H9 (cell line): ENCODE results near the gene ARPC1B. TPM values are rescaled to one million over a fixed set of nuclear protein-coding genes. Genes with fewer than 3 reads are reported as not detected.
"Not testable (repeated sequence)": the region's sequence is repeated elsewhere in the genome, so short reads cannot be mapped to it uniquely, and the experiment has no call there.

ENCODE experiments used
- DNase-seq: peaks from one replicate; pipeline ENCODE4 v3.0.0-alpha.2; 2017
- H2AFZ ChIP-seq: one replicate; pipeline ENCODE4 v1.6.1; 2013; ENCODE audit warnings: mild to moderate bottlenecking, low read length, control low read depth, moderate library complexity
- H2AK5ac ChIP-seq: 2 replicates; pipeline ENCODE4 v1.6.1; 2013; ENCODE audit warnings: low read length, control low read depth, mixed read lengths; ENCODE audit not compliant: insufficient read length
- H2BK120ac ChIP-seq: one replicate; pipeline ENCODE4 v1.6.1; 2013; ENCODE audit warnings: low read depth, mild to moderate bottlenecking, low read length, control low read depth, inconsistent platforms; ENCODE audit not compliant: poor library complexity, severe bottlenecking
- H2BK12ac ChIP-seq: 2 replicates; pipeline ENCODE4 v1.6.1; 2013; ENCODE audit warnings: low read length, control low read depth, mixed read lengths, low read depth; ENCODE audit not compliant: insufficient read length
- H2BK15ac ChIP-seq: 2 replicates; pipeline ENCODE4 v1.6.1; 2013; ENCODE audit warnings: low read depth, low read length, control low read depth
- H2BK20ac ChIP-seq: one replicate; pipeline ENCODE4 v1.6.1; 2013; ENCODE audit warnings: low read depth, mild to moderate bottlenecking, low read length, control low read depth, inconsistent platforms; ENCODE audit not compliant: poor library complexity, severe bottlenecking
- H2BK5ac ChIP-seq: 2 replicates; pipeline ENCODE4 v1.6.1; 2013; ENCODE audit warnings: low read length, control low read depth, mixed read lengths; ENCODE audit not compliant: insufficient read length
- H3K14ac ChIP-seq: 2 replicates; pipeline ENCODE4 v1.6.1; 2013; ENCODE audit warnings: low read length, control low read depth; ENCODE audit not compliant: insufficient read depth
- H3K18ac ChIP-seq: 2 replicates; pipeline ENCODE4 v1.6.1; 2013; ENCODE audit warnings: low read depth, mild to moderate bottlenecking, mixed read lengths, low read length, control low read depth; ENCODE audit not compliant: insufficient read length
- H3K23ac ChIP-seq: 2 replicates; pipeline ENCODE4 v1.6.1; 2013; ENCODE audit warnings: low read length, control low read depth, mixed read lengths, low read depth; ENCODE audit not compliant: insufficient read length
- H3K23me2 ChIP-seq: 2 replicates; pipeline ENCODE4 v1.6.1; 2013; ENCODE audit warnings: low read depth, mild to moderate bottlenecking, mixed read lengths, low read length, control low read depth; ENCODE audit not compliant: insufficient read length, poor library complexity, severe bottlenecking
- H3K27ac ChIP-seq: 2 replicates; pipeline ENCODE4 v1.5.1; 2013; ENCODE audit warnings: low read length, control low read depth, mixed read lengths, low read depth; ENCODE audit not compliant: insufficient read length
- H3K27me3 ChIP-seq: 2 replicates; pipeline ENCODE4 v1.6.1; 2013; ENCODE audit warnings: low read length, control low read depth, inconsistent platforms; ENCODE audit not compliant: insufficient read depth
- H3K4ac ChIP-seq: 2 replicates; pipeline ENCODE4 v1.6.1; 2013; ENCODE audit warnings: low read depth, mild to moderate bottlenecking, control low read depth, inconsistent platforms, low read length, moderate library complexity
- H3K4me1 ChIP-seq: 2 replicates; pipeline ENCODE4 v1.6.1; 2013; ENCODE audit warnings: low read length, control low read depth, inconsistent platforms; ENCODE audit not compliant: insufficient read depth
- H3K4me2 ChIP-seq: 2 replicates; pipeline ENCODE4 v1.6.1; 2013; ENCODE audit warnings: low read length, control low read depth, mixed read lengths; ENCODE audit not compliant: insufficient read length, insufficient read depth
- H3K56ac ChIP-seq: 2 replicates; pipeline ENCODE4 v1.6.1; 2013; ENCODE audit warnings: low read depth, mild to moderate bottlenecking, mixed read lengths, low read length, control low read depth; ENCODE audit not compliant: insufficient read length
- H3K79me1 ChIP-seq: 2 replicates; pipeline ENCODE4 v1.6.1; 2013; ENCODE audit warnings: low read depth, mild to moderate bottlenecking, moderate library complexity, low read length, control low read depth, inconsistent platforms; ENCODE audit not compliant: insufficient read depth, poor library complexity, severe bottlenecking
- H3K79me2 ChIP-seq: 2 replicates; pipeline ENCODE4 v1.6.1; 2013; ENCODE audit warnings: low read length, control low read depth, inconsistent platforms; ENCODE audit not compliant: insufficient read depth
- H3K9ac ChIP-seq: 2 replicates; pipeline ENCODE4 v1.6.1; 2013; ENCODE audit warnings: low read length, control low read depth, mixed read lengths; ENCODE audit not compliant: insufficient read length; ENCODE audit errors: extremely low read depth
- H3K9me3 ChIP-seq: one replicate; pipeline ENCODE4 v1.6.1; 2013; ENCODE audit warnings: low read depth, low read length, inconsistent platforms; ENCODE audit not compliant: control insufficient read depth
- H3T11ph ChIP-seq: one replicate; pipeline ENCODE4 v1.6.1; 2013; ENCODE audit warnings: mild to moderate bottlenecking, low read length, control low read depth, inconsistent platforms
- H4K20me1 ChIP-seq: one replicate; pipeline ENCODE4 v1.6.1; 2013; ENCODE audit not compliant: control insufficient read depth, insufficient read length, insufficient read depth
- H4K5ac ChIP-seq: 2 replicates; pipeline ENCODE4 v1.6.1; 2013; ENCODE audit warnings: low read depth, mild to moderate bottlenecking, mixed read lengths, low read length, control low read depth; ENCODE audit not compliant: insufficient read length
- H4K8ac ChIP-seq: replicated peaks from 2 replicates; pipeline ENCODE4 v1.6.1; 2013; ENCODE audit warnings: low read length, control low read depth, mixed read lengths, low read depth; ENCODE audit not compliant: insufficient read length
- H4K91ac ChIP-seq: 2 replicates; pipeline ENCODE4 v1.6.1; 2013; ENCODE audit warnings: low read depth, mild to moderate bottlenecking, moderate library complexity, mixed read lengths, low read length, control low read depth; ENCODE audit not compliant: insufficient read length
- H3K27ac Mint-ChIP-seq, 3 experiments: 2 replicates in 2 of 3; 3 replicates in 1 of 3; pipeline ENCODE4 v1.8.0; 2020 to 2021; ENCODE audit warnings: mixed read lengths in 3 of 3, mild to moderate bottlenecking in 1 of 3, moderate library complexity in 1 of 3
- H3K27me3 Mint-ChIP-seq: 2 replicates; pipeline ENCODE4 v1.8.0; 2021; ENCODE audit warnings: low read depth, mild to moderate bottlenecking, moderate library complexity, mixed read lengths
- H3K36me3 Mint-ChIP-seq, 3 experiments: 2 replicates in 2 of 3; 3 replicates in 1 of 3; pipeline ENCODE4 v1.8.0; 2020 to 2021; ENCODE audit warnings: low read depth in 3 of 3, mixed read lengths in 3 of 3; ENCODE audit not compliant: insufficient read depth in 1 of 3
- H3K4me1 Mint-ChIP-seq, 2 experiments: 2 replicates each; pipeline ENCODE4 v1.8.0; 2020; ENCODE audit warnings: mixed read lengths in 2 of 2
- H3K4me3 Mint-ChIP-seq, 2 experiments: 2 replicates in 1 of 2; 3 replicates in 1 of 2; pipeline ENCODE4 v1.8.0; 2020 to 2021; ENCODE audit warnings: mild to moderate bottlenecking in 2 of 2, mixed read lengths in 2 of 2, moderate library complexity in 1 of 2
- H3K9me3 Mint-ChIP-seq, 2 experiments: 2 replicates in 1 of 2; 3 replicates in 1 of 2; pipeline ENCODE4 v1.8.0; 2020; ENCODE audit warnings: mild to moderate bottlenecking in 2 of 2, mixed read lengths in 2 of 2, moderate library complexity in 1 of 2
- CTCF ChIP-seq: fragments of 200-600 bp; sonication (generic); conservative IDR thresholded peaks from 3 replicates; pipeline ENCODE4 v1.8.0; 2021; ENCODE audit warnings: antibody characterized with exemption, mild to moderate bottlenecking
- WGBS: extraction: QIAGEN DNeasy Blood & Tissue Kit; methylation state at CpG from one replicate; pipeline ENCODE4 v1.1.7; 2013; ENCODE audit warnings: missing lambda C conversion rate, low lambda C conversion rate, mixed read lengths; ENCODE audit not compliant: insufficient read length; ENCODE audit errors: extremely low coverage; 5-methylcytosine and 5-hydroxymethylcytosine counted together
- total RNA-seq: library from RNA; stranded (reverse); gene quantifications from 2 replicates; pipeline ENCODE4 v1.2.1, GENCODE V29; 2021

Gene ARPC1B
- total RNA-seq, 1 experiment from 2014 or later: 56.3 TPM

- not testable (repeated sequence) for H3K14ac ChIP-seq, H3K27me3 ChIP-seq, H3K27ac ChIP-seq, H3K9me3 ChIP-seq, H3K4me1 Mint-ChIP-seq, H3K4me2 ChIP-seq, H2AFZ ChIP-seq, H3K18ac ChIP-seq, H3K27me3 Mint-ChIP-seq, H2BK120ac ChIP-seq, H3K27ac Mint-ChIP-seq, H3K4ac ChIP-seq, H4K8ac ChIP-seq, H2AK5ac ChIP-seq, H3K23ac ChIP-seq, H2BK20ac ChIP-seq, H2BK5ac ChIP-seq, H3K4me3 Mint-ChIP-seq, H3K79me1 ChIP-seq, H3K4me1 ChIP-seq, H2BK15ac ChIP-seq, H2BK12ac ChIP-seq, H3K9me3 Mint-ChIP-seq, H4K5ac ChIP-seq, H3T11ph ChIP-seq, H4K91ac ChIP-seq, H3K9ac ChIP-seq, H3K79me2 ChIP-seq, H3K23me2 ChIP-seq, H3K56ac ChIP-seq, H4K20me1 ChIP-seq
- DNase-seq: peak; percentile 72
- TF ChIP-seq CTCF: peak; percentile 79
- peaks cover 64 to 94% (median 89%) of the 10 kb centered on the region in 3 experiments; a peak in 6 of 7 replicates for H3K36me3 Mint-ChIP-seq
- WGBS: no CpG with 5 or more reads among the region's 17 CpGs
These were observed 41.1 kb downstream of the ARPC1B start for GRCh38 chr7:99415513-99416127.
